GM12801 (cell line): Measurements from ENCODE around the gene COBLL1.

ENCODE experiments used
- TF ChIP-seq, protein P1 (sequence below): IDR thresholded peaks from one replicate; pipeline ENCODE4 v1.5.1; 2011; ENCODE audit warnings: control low read depth; ENCODE audit not compliant: insufficient read length; ENCODE audit errors: extremely low read depth

The COBLL1 gene

GRCh38 chr2:164841719-164842623 is at the start of gene COBLL1:
TSS of gene COBLL1 (minus strand) at chr2:164841823. CDS start at chr2:164841196, 627 bp downstream.
- TF ChIP-seq, protein P1, sequence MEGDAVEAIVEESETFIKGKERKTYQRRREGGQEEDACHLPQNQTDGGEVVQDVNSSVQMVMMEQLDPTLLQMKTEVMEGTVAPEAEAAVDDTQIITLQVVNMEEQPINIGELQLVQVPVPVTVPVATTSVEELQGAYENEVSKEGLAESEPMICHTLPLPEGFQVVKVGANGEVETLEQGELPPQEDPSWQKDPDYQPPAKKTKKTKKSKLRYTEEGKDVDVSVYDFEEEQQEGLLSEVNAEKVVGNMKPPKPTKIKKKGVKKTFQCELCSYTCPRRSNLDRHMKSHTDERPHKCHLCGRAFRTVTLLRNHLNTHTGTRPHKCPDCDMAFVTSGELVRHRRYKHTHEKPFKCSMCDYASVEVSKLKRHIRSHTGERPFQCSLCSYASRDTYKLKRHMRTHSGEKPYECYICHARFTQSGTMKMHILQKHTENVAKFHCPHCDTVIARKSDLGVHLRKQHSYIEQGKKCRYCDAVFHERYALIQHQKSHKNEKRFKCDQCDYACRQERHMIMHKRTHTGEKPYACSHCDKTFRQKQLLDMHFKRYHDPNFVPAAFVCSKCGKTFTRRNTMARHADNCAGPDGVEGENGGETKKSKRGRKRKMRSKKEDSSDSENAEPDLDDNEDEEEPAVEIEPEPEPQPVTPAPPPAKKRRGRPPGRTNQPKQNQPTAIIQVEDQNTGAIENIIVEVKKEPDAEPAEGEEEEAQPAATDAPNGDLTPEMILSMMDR: no peak

DNA sequence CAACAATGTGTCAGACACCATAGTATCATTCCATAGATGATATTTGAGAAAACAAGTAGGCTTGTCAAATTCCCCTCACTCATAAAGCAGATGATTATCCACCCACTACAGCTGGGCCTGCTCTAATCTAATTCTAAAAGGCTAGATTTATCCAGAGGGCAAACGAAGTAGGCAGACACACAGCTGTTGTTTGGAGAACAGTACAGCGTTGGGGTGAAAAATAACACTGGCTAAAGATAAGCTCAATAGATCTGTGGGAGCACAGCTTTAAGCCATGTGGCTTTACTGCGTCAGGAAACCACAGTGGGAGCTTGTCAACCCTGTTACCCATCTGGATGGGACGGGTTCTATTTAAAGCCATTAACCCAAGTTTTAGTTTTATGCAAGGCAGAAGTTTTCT is 48.9 kb upstream of the COBLL1 start:
- TF ChIP-seq, protein P1: no peak

DNA sequence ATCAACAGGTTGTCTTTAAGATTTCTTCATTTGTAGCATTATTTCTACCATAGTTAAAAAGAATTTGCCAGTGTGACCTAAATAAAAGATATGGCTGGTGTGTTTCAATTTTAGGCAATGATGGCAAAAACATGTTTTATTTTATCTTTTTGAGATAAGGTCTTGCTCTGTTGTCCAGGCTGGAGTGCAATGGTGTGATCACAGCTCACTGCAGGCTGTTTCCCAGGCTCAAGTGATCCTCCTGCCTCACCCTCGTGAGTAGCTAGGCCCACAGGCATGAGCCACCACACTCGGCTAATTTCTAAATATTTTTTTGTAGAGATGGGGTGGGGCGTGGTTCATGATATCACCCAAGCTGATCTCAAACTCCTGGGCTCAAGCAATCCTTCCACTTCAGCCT is 47.0 kb upstream of the COBLL1 start:
- TF ChIP-seq, protein P1: no peak

DNA sequence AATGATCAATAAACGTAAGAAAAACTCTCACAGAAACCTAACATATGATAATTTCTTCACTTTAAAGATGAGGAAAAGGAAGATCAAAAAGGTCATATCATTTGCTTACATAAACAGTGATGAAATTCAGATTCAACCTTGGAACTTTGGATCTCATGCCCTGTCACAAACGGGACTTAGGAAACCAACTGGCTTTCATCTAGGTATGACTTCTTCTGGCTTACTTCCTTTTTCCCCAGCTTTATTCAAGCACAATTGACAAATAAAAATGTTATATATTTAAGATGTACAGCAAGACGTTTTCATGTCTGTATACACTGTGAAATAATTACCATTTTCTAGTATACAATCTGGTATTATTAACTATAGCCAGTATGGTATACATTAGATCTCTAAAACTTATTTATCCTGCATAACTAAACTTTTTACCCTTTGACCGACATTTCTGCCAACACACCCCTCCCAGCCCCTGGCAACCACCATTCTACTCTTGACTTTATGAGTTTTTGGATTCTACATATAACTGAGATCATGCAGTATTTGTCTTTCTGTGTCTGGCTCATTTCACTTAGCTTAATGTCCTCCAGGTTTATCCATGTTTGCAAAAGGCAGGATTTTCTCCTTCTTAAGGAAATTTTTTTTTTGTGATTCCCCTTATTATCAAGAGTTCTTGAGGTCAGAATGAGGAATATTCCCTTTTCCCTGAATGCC is 46.0 kb upstream of the COBLL1 start:
- TF ChIP-seq, protein P1: no peak

- TF ChIP-seq, protein P1: no peak
These were observed 40.7 kb upstream of the COBLL1 start for GRCh38 chr2:164882276-164882675.

- TF ChIP-seq, protein P1: no peak
These were observed 39.9 kb upstream of the COBLL1 start for GRCh38 chr2:164881524-164881923.

GRCh38 chr2:164879901-164880535 is 38.4 kb upstream of the COBLL1 start:
- TF ChIP-seq, protein P1: no peak
